ENCODE data around the gene GRIN2A.
A peak's percentile ranks its signal among the peaks of the same experiment; 100 is the strongest.

Gene GRIN2A

DNA sequence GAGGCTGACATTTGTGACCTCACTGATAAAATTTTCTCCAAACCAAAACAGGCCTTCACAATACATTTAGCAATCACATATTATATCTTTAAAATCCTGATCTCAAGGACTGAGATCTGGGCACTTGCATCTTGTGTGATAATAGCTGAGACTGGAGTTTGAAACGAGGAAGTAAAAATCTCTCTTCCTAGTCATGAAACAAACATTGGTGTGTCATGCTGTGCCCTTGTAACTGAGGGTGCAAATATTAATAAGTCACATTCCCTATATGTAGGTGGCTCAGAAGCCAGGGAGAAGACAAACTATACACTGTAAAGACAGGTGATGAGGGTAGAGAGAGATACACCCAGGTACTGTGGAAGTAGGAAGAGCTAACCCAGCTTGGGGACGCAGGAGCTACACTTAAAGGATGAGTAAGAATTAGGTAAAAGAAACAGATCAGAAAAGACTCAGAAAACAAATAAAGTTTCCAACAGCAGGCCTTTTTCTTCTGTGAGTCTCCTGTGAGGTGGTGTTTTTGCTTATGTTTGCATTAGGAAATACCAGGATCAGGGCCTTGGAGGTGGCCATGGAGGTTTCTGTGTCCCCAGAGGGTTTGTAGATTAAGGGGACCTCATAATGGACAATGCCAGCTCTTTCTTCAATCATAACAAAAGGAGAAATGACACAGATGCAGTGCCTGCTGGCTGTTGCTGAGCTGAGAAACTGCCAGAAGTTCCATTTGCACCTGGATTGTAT, 335.7 kb downstream of the GRIN2A start:
- peak; percentile 42 for DNase-seq

DNA sequence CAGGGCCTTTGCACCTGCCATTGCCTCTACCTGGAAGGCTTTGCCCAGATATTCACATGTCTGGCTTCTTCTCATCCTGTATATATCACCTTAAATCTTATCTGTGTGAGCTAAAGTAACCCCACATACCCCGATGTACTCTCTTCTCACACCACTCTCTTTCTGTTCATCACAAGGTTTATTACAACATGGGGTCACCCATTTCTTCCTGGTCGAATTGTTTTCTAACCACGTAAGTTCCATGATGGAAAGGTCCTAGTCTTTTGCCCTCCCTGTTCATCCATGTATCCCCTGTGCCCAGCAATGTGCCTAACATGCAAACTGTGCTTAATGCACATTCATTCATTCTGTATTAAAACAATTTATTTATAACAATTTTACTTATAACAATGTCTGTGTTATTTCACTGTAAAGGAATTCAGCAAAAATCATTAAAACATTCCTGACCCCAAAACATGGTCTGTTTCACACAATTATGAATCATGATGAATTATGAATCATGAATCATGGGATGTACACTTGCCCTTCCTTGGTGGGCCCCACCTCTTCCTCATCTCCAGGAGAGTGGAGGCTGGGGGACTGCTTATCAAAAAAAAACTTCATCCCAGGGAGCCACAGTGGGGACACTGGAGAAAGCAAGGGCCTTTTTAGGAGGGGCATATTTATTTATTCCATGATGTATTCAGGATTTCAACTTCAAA, 336.4 kb downstream of the GRIN2A start:
- peak; percentile 75 for DNase-seq

DNA sequence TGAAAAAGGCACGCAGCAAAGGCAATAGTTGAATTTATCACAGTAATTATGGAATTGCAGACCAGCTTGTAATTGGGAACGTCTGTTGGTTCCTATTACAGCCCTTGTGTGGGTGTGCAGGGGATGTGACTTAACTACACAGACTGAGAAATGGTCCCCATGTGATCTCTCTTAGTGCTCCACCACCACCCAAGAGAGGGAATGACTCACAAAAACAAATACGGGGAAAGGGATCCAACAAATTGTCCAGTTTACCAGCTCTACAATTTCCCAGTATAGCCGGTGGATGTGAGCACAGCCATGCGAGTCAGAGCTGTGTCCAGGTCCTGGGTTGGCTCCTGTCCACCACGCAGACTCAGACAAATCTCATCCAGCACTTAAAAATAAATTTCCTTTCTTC, 337.9 kb downstream of the GRIN2A start:
- DNase-seq = no peak

DNA sequence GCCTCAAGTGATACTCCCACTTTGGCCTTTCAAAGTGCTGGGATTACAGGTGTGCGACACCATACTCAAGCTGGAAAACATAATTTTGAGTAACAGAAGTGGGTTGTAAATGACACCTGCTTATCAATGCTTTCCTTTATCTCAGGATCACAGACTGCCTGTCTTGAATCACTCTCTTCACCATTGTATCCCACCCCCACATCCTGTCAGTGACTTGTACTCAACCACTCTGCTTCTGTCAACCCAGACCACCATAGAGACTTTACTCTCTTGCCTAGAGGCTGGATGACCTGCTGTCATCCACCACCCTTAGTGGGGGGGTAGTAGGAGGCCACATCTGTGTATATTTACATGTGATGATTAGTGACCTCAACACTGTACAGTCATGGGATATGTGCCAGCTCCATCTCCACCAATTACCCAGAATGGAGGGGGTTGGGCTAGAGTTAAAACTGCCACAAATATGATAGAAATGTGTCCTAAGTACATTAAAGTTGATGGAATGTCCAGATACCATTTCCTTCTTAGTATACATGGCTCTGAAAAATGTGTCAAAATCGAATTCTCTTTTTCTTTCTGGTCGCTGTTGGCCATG, 338.7 kb downstream of the GRIN2A start:
- DNase-seq = no peak

DNA sequence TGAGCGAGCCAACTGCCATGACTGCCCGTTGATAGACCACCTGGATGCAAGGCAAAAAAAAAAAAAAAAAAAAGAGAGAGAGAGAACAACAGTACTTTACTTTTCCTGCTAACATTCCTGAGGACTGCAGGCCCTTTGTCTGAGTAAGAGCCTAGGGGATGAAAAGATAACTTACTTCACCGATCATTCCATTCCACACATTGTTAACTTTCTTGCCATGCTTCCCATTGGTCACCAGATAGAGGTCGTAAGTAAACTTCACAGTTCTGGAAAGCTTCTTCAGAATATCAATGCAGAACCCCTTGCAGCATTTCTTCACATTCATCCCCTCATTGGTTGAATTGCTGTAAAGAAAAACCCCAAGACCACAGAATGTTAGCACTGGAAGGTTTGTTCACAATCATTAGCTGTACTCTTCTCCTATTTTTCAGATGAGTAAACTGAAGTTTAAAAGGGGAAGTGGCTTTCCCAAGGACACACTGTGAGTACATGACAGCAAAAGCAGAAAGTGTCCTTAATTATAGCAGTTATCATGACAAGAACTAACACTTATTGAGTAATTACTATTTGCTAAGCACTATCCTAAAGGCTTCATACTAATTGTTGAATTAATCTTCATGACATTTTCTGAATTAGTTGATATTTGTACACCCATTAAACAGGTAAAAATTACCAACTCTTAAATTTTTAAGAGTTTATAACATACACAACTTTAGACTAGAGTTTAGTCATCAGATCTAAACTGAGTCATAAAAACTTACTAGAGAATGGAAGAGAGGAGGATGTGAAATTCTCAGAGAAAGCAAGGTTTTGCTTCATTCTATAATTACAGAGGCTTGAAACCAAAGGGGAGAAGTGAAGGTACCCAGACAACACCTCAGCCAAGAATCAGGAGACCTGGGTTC, 341.2 kb downstream of the GRIN2A start:
- no peak for DNase-seq

DNA sequence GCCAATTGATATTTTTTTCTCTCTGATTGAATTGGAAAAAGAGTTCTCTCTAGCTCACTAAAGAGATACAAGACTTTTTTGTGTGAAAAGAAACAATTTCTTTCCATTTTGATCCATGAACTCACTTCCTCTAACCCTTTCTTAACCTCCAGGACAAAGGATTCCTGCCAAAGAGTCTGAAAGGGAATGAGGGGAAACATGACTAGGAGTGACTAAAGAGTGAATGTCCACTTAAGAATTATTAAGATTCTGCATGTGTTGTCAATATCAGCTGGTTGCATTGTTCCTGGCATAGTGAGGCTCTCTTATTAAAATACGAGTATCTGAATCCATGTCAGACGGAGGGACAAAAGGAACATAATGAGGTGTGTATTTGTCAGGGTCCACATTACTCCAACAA, 344.7 kb downstream of the GRIN2A start:
- no peak for DNase-seq

DNA sequence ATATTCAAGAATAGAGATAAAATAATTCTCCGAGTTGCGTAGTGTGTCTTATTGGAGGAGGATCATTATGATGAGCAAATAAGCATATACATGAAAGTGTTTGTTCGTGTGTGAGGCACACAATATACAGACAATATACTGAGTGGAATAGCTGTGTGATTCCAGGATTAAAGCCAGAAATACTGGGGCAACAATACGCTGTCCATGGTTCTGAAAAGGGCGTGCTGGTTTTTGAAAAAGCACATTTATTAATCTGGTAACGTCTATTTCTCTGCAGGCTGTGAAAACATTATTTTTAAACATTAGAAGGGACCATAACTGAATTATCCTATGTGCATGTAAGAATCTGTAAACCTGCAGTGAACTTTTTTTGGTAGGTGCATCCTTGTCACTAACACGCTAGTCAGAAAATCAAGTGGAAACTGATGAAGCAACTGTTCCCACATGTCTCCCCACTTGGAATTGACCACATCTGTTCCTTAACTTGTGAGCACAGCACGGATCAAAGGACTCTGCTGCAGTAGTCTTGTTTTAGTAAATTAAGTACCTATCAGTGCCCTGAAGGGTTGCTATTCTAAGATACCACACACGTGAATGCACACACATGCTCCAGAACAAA, 346.0 kb downstream of the GRIN2A start:
- DNase-seq = peak; percentile 14

DNA sequence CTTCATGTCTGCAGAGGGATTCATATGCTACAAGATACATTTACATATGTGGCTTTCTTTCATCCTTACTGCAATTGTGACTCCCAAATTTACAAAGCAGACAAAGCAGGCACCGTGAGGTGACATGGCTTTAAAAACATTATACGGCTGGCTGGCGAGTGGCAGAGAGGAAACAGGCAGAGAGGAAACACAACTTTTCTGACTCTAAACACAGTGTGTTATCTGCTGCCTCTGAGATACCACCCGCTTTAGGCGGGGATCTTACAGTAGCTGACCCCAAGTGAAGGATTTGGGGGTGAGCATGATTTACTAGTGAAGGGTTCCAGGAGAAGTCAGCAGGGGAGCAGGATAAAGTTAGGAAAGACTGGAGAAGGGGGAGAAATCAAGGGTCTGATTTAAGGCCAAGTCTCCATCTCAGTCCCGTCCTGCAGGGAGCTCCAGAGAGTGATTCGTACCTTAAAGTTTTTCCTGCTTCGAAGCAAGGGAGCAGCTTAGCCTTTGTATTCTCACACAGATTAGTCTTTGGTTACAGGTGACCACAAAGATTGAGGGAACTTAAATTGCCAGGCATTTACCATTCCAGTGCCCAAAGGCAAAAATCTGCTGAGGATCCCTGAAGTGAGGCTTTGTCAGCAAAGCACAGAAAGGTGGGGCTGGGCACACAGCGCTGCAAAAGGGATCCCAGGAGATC, 355.0 kb downstream of the GRIN2A start:
- no peak for DNase-seq

DNA sequence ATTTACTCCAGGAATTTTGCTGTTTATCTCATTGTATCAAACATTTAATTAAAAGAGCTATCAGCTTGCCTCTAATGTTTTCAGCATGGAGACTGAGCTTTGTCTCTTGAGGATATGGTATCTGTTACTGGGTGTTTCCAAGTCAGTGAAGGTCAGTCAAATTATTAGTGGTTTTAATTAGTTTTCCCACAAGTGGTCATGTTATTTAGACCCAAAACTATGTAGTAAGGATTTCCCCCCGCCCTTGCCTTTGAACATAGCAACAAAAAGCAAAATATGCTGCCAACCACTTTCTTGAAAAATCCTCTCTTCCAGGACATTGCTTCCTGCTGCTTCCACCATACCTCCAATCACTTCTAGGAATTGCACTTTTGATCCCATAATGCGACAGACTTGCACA, 355.6 kb downstream of the GRIN2A start:
- no peak for DNase-seq

DNA sequence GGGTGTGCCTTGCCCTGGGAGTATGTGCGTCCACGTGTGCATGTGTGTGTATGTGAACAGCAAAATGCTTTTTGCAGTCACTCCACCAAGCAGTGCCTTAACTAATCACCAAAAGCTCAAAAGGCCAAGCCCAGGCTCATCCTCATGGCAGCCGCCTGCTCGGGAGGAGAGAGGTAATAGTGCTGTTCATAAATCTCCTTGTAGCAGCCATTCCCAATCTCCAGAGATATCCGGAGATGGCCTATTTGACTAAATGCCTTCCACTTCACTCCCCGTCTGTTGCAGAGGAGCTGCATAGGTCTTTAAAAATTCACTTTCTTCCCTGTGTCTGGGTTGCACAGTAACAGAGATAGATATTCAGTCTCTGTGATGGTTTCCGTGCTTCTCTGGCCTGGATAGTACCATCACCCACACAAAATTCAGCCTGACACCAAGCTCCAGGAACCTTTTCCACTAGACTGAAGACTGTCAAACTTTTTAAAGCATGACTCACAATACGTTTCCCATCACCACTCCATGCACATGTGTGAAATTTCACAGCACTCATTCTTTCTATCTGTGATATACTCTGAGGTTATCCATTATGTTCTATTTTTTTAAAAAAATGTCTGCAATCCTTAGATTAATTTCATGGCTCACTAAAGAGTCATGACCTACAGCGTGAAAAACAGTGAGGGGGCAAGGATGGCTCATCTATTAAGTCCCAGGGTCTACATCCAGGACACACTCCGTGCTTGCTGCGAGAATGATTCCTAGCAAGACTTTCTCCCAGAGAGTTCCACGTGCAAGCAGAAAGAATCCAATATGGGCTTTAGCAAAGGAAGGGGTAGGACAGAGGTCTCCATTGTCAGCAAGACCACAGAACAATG, 357.8 kb downstream of the GRIN2A start:
- no peak for DNase-seq

DNA sequence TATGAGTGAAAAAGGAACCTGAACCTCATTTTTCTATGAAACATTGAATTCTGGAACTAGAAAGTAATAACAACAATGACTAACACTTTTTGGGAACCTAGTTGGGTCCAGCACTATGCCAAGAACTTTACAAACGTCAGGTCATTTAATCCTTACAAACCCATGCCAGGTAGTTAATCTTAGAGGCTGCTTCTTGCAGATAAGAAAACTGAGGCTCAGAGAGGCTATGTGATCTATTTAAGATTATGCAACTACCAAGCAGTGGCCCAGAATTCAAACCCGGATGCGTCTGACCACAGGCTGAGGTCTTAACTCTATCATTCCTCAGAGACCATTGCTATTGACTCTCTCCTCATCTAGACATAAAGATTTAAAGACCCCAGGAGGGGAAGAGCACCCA, 358.7 kb downstream of the GRIN2A start:
- no peak for DNase-seq

DNA sequence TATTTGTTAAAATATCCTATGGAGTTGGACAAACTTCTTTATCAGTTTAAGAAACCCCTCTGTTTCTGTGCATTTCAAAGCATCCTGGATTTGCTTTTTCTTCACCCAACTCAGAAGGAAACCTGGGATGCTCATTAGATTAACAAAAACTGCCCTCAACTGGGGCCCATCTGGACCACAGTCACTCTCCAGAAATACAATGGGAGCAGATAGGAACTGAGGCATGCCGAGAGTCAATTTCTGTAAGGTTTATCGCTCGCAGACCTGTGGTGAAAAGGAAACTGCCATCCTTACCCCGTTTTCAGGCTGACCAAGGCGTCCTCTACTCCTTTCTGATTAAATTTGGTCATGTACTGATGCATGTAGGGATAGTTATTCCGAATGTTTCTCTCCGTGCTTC, 360.3 kb downstream of the GRIN2A start:
- no peak for DNase-seq

DNA sequence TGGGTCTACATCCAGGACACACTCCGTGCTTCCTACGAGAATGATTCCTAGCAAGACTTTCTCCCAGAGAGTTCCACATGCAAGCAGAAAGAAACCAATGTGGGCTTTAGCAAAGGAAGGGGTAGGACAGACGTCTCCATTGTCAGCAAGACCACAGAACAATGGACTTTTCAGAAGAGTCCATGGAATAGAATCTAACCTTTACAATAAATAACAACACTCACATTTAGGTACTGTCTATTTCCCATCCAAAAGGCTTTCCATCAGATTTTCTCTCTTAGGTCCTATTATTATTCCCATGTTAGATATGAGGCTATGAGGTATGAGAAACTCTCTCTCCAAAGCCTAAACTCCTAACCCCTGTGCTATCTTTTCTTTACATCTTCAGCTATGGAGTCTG, 360.9 kb downstream of the GRIN2A start:
- DNase-seq = no peak

DNA sequence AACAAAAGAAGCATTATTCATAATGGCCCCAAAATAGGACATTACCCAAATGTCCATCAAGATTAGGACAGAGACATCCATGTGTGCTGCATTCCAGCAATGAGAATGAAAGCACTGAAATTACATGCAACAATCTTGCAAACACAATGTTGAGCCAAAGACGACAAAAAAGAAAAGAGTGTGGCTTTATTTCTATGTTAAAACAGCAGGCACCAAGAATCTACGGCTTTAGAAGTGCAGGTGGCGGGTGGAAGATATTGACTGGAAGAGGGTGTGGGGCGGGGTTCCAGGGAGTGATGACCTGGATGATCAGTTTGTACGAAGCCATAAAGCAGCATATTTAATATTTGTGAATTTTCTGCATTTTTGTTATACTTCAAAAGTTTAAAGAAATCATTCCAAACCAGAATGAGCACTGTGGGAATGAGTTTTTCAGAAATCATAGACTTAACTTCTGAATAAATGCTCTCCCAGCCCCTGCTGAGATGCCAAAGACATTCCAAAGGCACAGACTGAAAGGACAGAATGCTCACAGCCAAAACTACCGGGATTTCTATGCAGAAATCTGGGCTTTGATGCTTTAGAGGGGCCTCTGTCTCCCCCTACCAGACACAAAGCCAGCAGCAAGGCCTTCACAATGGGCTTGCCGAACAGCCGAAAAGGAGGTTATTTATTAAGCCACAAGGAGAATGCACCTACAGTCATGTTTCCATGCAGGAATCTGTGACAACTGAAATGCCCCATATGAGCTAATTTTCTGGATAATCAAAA, 361.6 kb downstream of the GRIN2A start:
- DNase-seq = no peak

DNA sequence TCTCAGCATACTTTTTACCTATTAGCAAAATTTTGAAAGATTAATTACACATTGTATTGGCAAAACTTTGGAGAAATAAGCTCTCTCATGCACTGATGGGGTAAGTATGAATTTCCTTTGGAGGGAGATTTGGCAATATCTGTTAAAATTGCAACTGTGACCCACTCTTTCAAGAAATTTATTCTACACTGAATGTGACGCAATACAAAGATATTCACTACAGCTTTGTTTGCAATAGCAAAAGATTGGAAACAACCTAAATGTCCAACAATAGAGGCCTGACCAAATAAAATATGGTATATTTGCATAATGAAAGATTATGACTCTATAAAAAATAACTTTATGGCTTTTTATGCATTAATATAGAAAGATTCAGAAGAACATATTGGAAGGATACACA, 363.5 kb downstream of the GRIN2A start:
- DNase-seq = no peak

DNA sequence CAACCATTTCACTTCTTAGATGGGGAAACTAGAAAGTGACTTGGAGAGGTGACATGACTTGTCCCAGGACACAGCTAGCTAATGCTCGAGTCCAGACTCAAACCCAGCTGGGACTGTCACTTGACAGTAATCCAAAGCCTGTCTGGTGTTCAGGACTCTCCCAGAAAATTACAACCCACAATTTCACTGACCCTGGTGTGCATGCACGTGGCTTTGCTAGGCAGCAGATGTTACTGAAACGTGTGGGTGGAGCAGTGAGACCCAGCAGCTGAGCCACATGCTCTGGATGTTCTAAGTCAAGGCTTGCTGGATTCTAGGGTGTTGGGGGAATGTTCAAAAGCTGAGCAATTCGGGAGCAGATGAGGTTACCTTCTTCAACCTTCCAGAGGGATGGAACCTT, 364.6 kb downstream of the GRIN2A start:
- DNase-seq = no peak

DNA sequence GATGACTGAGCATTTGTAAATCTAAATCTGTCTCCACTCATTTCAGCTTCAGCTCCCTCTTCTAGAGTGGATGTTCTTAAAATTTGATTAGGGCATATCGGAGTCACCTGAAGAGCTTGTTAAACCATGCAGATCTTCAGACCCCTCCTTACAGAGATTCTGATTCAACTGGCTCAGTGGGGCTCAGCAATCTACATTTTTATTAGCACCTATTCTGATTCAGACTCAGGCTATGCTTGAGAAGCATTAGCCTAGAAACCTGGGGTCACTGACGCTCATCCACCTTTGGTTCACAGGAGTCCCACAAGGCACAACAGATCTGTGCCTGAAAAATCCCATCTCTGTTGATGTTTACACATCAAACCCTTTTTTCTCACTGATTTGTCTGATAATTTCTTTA, 365.6 kb downstream of the GRIN2A start:
- DNase-seq = no peak

DNA sequence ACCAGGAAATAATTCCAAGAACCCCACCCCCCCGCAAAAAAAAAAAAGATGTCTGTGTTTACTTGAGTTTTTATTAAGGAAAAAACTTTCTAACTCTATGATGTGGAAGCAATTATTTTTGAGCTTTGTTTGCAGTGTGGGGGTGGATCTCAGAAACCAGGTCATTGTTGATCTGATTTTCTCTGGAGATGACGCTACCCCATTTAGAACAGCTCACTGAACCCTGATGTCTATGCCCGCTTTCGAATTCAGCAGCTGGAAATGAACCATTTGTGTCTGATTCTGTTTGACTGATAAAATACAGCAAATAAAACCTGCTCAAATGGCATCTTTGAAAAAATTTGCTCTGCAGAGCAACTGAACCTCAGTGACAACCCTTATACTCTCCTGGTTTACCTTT, 368.6 kb downstream of the GRIN2A start:
- no peak for DNase-seq

DNA sequence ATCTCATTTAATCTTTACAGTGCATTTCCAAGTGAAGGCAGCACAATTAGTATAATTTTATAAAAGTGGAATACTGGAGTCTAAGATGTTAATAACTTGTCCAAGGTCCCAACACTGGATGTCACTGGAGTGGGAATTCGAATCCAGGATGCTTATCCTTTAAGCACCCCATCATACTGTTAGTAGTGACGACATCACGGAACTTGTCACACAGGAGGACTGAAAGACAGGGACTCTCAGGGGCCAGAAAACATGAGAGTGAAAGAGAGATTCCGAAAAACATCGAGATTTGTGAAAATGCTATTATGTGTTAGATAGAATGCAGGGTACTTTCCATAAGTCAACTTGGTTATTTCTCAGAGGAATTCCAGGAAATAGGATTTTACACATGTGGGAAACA, 374.0 kb downstream of the GRIN2A start:
- DNase-seq = no peak

DNA sequence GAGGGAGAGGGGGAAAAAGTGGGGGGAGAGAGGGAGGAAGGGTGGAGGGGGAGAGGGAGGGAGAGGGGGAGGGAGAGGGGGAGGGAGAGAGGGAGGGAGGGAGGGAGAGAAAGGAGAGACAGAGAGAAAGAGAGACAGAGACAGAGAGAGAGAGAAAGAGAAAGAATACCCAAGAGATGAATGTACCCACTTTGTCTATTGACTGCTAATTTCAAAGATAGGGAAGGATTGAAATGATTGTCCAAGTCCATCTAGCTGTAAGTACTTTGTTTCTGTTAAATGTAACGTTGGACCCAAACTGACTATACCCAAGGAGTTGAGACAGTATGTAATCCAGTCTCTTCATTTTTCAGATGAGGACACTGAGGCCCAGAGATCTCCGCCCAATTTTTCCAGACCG, 374.9 kb downstream of the GRIN2A start:
- DNase-seq = no peak

All from NCI-H226 (cell line).